Measurements from ENCODE around the gene PARD6G. TPM values are rescaled to one million over a fixed set of nuclear protein-coding genes. Genes with fewer than 3 reads are reported as not detected.

Gene PARD6G
- total and polyA plus RNA-seq, 2 of the 13 experiments (the other 11 are each of a cell fraction or from before 2014, with no cell fraction given): 3.6 to 7.4 TPM

GRCh38 chr18:80200171-80200931 is 47.0 kb downstream of the PARD6G start (continued):
- no peak for TF ChIP-seq MED8 (CRISPR knock-in tag; IDR thresholded peaks at IDR 0.05; ENCODE audit: insufficient replicate concordance)
- no peak for TF ChIP-seq MYC (CRISPR knock-in tag; IDR thresholded peaks at IDR 0.05; ENCODE audit: borderline replicate concordance)
- TF ChIP-seq HOXA9 (CRISPR knock-in tag; IDR thresholded peaks at IDR 0.05; ENCODE audit: borderline replicate concordance): no peak
- no peak for TF ChIP-seq FOXA1 (IDR thresholded peaks at IDR 0.05)
- TF ChIP-seq FOXA1 (CRISPR knock-in tag; IDR thresholded peaks at IDR 0.05): peak; percentile 32; the same call in 1 of the 2 replicates
- TF ChIP-seq ZNF687 (CRISPR knock-in tag; IDR thresholded peaks at IDR 0.05): peak; percentile 31
- no peak for TF ChIP-seq RFX1 (IDR thresholded peaks at IDR 0.05)
- no peak for TF ChIP-seq NFKB2 (CRISPR knock-in tag; IDR thresholded peaks at IDR 0.05; ENCODE audit: borderline replicate concordance)
- peak; percentile 33; the same call in 1 of the 2 replicates for TF ChIP-seq FOXA3 (CRISPR knock-in tag; IDR thresholded peaks at IDR 0.05)
- no peak for TF ChIP-seq ZBTB37 (CRISPR knock-in tag; IDR thresholded peaks at IDR 0.05)
- TF ChIP-seq GZF1 (CRISPR knock-in tag; IDR thresholded peaks at IDR 0.05): no peak
- TF ChIP-seq HINFP (CRISPR knock-in tag; IDR thresholded peaks at IDR 0.05; ENCODE audit: low read depth): no peak
- TF ChIP-seq REL (CRISPR knock-in tag; conservative IDR thresholded peaks at IDR 0.05): no peak
- TF ChIP-seq GATA4 (IDR thresholded peaks at IDR 0.05; ENCODE audit: borderline replicate concordance, low read depth): no peak
- no peak for TF ChIP-seq THAP8 (CRISPR knock-in tag; IDR thresholded peaks at IDR 0.05; ENCODE audit: borderline replicate concordance)
- no peak for TF ChIP-seq MLLT10 (CRISPR knock-in tag; IDR thresholded peaks at IDR 0.05)
- peak; percentile 57 for TF ChIP-seq RARA (CRISPR knock-in tag; IDR thresholded peaks at IDR 0.05)
- TF ChIP-seq ZNF317 (CRISPR knock-in tag; IDR thresholded peaks at IDR 0.05): 0 out of 2 replicates have a peak, but pooled peaks have one; percentile 42
- 0 out of 2 replicates have a peak, but pooled peaks have one; percentile 29 for TF ChIP-seq ZNF501 (CRISPR knock-in tag; IDR thresholded peaks at IDR 0.05)
- TF ChIP-seq SATB2 (CRISPR knock-in tag; IDR thresholded peaks at IDR 0.05): no peak
- no peak for TF ChIP-seq MEF2D (CRISPR knock-in tag; IDR thresholded peaks at IDR 0.05)

All from HepG2 (cell line).